Activated T-helper 17 cell treated with anti-CD3 and anti-CD28 coated beads, Interleukin-2, amount 50 U/mL, for 72 hours (primary cell): ENCODE measurements around the gene SPAG5. TPM values are rescaled to one million over a fixed set of nuclear protein-coding genes. Genes with fewer than 3 reads are reported as not detected.
A peak's percentile ranks its signal among the peaks of the same experiment; 100 is the strongest.

Experiments used
- ATAC-seq: fragments of 150-1000 bp; cut with Tn5 transposase; replicated peaks from 2 replicates; pipeline ENCODE4 v1.10.0; 2021; ENCODE audit warnings: mild to moderate bottlenecking, moderate library complexity
- H3K27ac Mint-ChIP-seq: one replicate; pipeline ENCODE4 v1.8.0; 2022; ENCODE audit warnings: mixed read lengths
- H3K27me3 Mint-ChIP-seq: one replicate; pipeline ENCODE4 v1.8.0; 2022; ENCODE audit warnings: mixed read lengths
- H3K36me3 Mint-ChIP-seq: one replicate; pipeline ENCODE4 v1.8.0; 2022; ENCODE audit warnings: low read depth, mild to moderate bottlenecking, mixed read lengths
- H3K4me1 Mint-ChIP-seq: one replicate; pipeline ENCODE4 v1.8.0; 2022; ENCODE audit warnings: mixed read lengths
- H3K4me3 Mint-ChIP-seq: one replicate; pipeline ENCODE4 v1.8.0; 2022; ENCODE audit warnings: mild to moderate bottlenecking, mixed read lengths
- H3K9me3 Mint-ChIP-seq: one replicate; pipeline ENCODE4 v1.8.0; 2022; ENCODE audit warnings: mixed read lengths
- total RNA-seq, 2 donors: library from RNA; stranded (reverse); gene quantifications; one replicate each; pipeline ENCODE4 v1.2.3, GENCODE V29; 2022

Gene SPAG5
- total RNA-seq, 2 donors from 2014 or later, result 140 to 195 TPM

DNA sequence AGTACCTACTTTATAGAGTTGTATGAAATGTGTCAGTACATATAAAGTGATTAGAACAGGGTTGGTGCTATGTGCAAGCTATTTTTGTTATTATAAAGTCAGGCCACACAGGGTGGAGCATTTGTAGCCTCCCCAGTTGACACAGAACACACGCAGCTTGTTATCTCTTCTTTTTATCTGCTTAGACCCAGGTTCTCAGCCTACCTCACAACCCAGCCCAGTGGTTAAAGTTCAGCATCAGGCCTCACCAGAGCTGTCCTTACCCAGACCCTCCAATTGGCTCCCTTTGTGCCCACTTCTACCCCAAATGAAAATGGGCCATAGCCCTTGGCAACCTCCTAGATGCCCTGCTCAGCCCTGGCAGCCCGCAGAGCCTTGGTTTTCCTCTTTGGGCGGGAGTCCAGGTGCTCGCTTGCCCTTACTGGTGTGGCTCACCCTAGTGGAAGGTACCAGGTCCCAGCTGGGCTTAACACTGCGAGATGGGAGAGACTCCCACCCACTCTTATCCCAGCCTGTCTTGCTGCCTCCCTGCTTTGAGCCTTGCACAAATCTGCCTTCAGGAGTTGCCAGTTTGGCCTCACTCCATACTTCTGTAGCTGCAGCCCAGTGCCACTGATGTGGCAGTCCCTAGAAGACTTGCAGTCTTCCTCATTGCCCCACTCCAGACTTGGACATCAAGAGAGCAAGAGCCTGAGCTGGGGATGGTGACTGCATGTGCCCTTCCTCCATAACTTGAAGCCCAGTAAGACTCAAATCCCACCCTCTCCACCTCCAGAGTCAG lies 26.4 kb downstream of the SPAG5 start:
- H3K27me3 Mint-ChIP-seq, result no peaks in the 10 kb centered on the region
- peaks cover 34% of the 10 kb centered on the region for H3K4me1 Mint-ChIP-seq
- peak overlapping the region; percentile 97 for H3K4me3 Mint-ChIP-seq
- ATAC-seq, result no peak
- peaks cover 76% of the 10 kb centered on the region for H3K36me3 Mint-ChIP-seq
- peak overlapping the region; percentile 96 for H3K27ac Mint-ChIP-seq
- no peaks in the 10 kb centered on the region for H3K9me3 Mint-ChIP-seq

DNA sequence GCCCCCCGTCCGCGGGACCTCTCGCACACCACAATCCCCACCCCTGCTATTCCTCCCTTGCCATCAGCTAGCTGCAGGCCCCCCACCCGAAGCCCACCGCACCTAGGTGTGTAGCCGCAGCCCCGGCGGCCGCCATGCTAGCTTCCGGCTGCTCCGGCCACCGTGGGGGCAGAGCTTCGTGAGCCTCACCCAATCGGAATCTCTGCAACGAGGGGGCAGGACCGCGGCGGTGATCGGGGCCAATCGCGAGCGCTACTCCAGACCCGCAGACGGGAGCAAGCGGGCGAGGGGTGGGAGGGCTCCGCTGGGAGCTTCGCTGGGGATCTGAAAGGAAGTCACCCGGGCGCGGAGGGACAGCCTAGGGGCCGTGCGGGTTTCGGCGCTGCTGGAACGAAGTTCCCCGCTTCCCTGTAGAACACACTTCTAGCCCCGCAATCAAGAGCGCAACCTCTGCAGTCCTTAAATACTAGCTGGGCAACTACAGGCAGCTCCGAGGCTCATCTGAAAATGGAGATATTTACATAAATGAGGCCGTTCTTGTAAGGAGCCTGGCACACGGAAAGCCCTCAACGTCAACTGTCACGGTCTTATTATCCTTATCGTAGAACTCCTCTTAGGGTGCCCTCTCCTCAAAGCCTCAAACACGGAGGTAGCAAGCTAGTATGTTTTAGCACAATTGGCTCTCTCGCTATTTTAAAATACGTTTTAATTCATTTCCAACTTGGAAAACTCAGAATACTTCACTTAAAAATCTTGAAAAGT lies 27.3 kb downstream of the SPAG5 start, which contains the start of gene PIGS:
PIGS (minus strand) TSS at position 164 of the 762 bp plus-strand sequence; CDS start at position 136, 28 bp downstream.
- peak; percentile 98 for ATAC-seq
- Mint-ChIP-seq H3K9me3 (no peaks in the 10 kb centered on the region), H3K4me1 (peaks cover 39% of the 10 kb centered on the region), H3K27me3 (no peaks in the 10 kb centered on the region), H3K27ac (peak within 1 kb of the TSS; percentile 96), H3K4me3 (peak within 1 kb of the TSS; percentile 97), H3K36me3 (peaks cover 76% of the 10 kb centered on the region)

DNA sequence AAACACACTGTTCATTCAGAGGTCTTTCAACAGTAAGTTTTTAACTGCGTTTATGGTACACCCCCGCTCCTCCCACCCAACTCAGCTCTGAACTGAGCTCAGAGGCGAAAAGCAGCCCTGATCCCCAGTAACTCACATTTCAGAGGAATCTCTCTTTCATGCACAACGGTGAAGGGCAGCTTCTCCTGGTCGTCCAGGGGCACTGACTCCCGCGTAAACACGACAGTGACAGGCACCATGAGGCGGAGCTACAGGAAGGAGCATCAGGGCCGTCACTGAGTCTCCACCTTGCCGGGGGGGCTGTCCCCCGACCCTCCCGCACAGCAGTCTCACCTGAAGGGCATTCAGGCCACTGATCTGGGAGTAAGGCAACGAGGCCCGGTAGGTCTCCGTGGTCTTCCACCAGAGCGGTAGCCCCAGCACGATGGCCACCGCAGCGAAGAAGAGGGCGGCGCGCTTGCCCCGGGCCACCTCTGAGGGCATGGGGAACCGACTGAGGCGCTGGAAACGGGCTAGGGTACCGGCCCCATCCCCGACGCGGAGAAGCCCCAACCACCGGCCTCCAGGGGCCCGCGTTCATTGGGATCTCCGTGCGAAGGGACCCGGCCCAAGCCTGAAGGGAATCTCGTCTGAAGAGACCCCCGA lies 28.0 kb downstream of the SPAG5 start:
- H3K27ac Mint-ChIP-seq, result peak overlapping the region; percentile 96
- peaks cover 39% of the 10 kb centered on the region for H3K4me1 Mint-ChIP-seq
- H3K27me3 Mint-ChIP-seq, result no peaks in the 10 kb centered on the region
- ATAC-seq, result peak; percentile 53
- no peaks in the 10 kb centered on the region for H3K9me3 Mint-ChIP-seq
- H3K4me3 Mint-ChIP-seq, result peak overlapping the region; percentile 97
- peaks cover 73% of the 10 kb centered on the region for H3K36me3 Mint-ChIP-seq

DNA sequence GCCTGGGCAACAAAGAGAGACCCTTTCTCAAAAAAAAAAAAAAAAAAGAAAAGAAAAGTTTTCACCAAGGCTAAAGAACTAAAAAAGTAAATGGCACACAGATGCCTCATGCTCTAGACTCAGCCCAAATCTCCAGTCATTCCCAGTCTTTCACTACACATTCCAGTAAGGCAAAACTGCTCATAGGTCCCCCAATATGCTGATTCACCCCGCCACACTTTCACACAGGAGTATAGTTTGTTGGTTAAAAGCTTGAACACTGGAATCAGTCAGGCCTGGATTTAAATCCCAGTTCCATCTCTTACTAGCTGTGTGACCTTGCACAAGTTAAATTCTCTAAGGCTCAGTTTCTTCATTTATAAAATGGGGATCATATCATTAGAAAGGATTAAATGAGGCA lies 29.4 kb downstream of the SPAG5 start:
- H3K27me3 Mint-ChIP-seq, result no peaks in the 10 kb centered on the region
- peak overlapping the region; percentile 96 for H3K27ac Mint-ChIP-seq
- H3K4me3 Mint-ChIP-seq, result peak overlapping the region; percentile 97
- no peaks in the 10 kb centered on the region for H3K9me3 Mint-ChIP-seq
- H3K36me3 Mint-ChIP-seq, result peaks cover 71% of the 10 kb centered on the region
- ATAC-seq, result no peak
- peaks cover 39% of the 10 kb centered on the region for H3K4me1 Mint-ChIP-seq

DNA sequence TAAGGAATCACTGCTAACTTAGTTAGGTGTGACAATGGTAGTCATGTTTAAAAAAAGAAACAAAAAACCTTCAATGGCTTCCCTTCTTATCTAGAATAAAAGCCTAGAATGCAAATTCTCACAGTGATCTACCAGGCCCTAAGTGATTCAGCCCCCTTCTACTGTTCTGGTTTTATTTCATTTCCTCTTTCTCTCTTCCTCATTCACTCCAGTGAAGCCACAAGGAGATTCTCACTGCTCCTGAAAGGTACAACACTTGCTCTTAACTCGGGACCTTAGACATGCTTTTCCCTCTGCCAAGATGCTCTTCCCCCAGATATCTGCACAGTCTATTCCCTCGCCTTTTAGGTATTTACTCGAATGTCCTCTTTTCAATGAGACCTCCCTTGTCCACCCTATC lies 31.2 kb downstream of the SPAG5 start:
- Mint-ChIP-seq H3K4me1 (peaks cover 32% of the 10 kb centered on the region), H3K27ac (peak overlapping the region; percentile 76), H3K27me3 (no peaks in the 10 kb centered on the region), H3K4me3 (peak overlapping the region; percentile 33), H3K9me3 (no peaks in the 10 kb centered on the region), H3K36me3 (peaks cover 71% of the 10 kb centered on the region)
- no peak for ATAC-seq

DNA sequence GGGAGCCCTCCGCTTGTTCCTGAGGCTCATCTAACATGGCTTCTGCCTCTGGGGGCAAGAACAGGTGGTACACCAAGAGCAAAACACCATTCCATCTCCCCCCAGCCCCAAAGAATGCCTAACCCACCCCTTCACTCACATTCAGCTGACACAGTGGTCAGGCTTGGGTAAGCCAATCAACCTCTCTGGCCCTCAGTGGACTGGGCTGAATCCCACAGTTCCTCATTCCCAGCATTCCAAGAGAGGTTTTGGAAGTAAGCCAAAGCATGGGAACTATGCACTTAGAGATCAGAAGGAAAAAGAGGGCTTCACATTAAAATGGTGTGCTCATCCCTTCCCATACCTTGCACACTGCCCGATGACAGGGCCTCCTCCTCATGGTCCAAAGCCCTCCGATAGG lies 35.4 kb downstream of the SPAG5 start:
- ATAC-seq, result no peak
- Mint-ChIP-seq H3K4me3 (no peak overlapping the region), H3K4me1 (peaks cover 15% of the 10 kb centered on the region), H3K36me3 (peaks cover 93% of the 10 kb centered on the region), H3K9me3 (no peaks in the 10 kb centered on the region), H3K27ac (no peak overlapping the region), H3K27me3 (no peaks in the 10 kb centered on the region)

DNA sequence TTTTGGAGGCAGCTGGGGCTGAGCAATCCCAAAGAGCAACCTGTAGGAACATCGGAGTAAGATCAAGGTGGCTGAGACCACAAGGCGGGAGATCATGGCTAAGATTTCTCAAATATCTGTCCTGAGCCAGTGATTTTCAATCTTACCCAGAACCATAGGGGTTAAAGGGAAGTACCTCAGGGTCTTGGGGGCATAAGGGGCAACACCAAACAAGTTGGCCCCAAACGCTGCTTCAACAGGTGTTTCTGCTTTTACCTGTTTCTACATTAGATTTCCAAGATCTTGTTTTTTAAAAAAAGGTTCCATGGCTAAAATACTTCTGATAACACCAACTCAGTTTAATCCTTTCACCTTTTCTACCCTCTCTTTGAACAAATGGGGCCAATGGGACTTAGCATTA lies 43.8 kb downstream of the SPAG5 start:
- Mint-ChIP-seq H3K27ac (no peak overlapping the region), H3K27me3 (no peaks in the 10 kb centered on the region), H3K4me1 (peaks cover 13% of the 10 kb centered on the region), H3K9me3 (no peaks in the 10 kb centered on the region), H3K36me3 (peaks cover 84% of the 10 kb centered on the region), H3K4me3 (no peak overlapping the region)
- no peak for ATAC-seq

DNA sequence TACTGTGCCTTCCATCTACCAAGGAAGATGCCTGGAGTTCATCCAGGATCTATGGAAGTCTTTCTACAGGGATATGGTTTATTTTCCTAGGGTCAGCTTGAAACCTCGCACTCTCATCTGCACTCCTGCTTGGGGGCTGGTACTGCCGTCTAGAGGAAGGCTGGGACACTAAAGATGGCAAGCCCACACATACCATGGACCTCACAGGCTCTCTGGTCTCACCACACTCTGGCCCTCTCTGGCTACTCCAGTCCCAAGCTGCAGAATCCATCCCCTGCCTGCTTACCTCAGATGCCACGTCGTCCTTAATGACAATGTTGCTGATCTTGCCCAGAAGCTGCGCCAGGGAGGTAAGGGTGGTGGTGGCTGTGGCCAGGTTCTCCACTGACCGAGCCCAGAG lies 44.3 kb downstream of the SPAG5 start:
- Mint-ChIP-seq H3K27ac (no peak overlapping the region), H3K4me1 (peaks cover 16% of the 10 kb centered on the region), H3K9me3 (no peaks in the 10 kb centered on the region), H3K27me3 (no peaks in the 10 kb centered on the region), H3K4me3 (no peak overlapping the region), H3K36me3 (peaks cover 80% of the 10 kb centered on the region)
- no peak for ATAC-seq

DNA sequence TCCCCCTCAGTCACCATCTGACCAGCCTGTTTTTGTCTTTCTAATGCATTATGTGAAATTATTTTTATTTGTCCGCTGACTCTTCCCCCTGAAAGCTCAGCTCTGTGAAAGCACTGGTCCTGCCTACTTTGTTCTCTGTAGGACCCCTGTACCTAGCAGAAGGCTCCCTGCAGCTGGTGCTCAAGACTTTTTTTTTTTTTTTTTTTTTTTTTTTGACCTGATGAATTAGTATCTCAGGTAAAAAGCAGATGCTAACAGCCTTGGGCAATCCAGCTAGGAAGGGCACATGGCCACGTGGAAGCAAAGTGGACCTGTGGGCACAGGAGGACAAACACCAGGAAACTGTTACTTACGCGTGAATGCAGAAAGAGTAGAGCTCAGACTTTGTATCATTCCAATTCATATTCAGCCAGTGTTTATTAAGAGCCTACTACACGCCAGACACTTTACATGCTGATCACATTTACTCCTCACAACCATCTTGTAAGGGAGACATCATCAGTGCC lies 45.8 kb downstream of the SPAG5 start:
- H3K36me3 Mint-ChIP-seq, result peaks cover 68% of the 10 kb centered on the region
- no peaks in the 10 kb centered on the region for H3K9me3 Mint-ChIP-seq
- peak overlapping the region; percentile 57 for H3K27ac Mint-ChIP-seq
- H3K4me3 Mint-ChIP-seq, result peak overlapping the region; percentile 96
- no peak for ATAC-seq
- peaks cover 28% of the 10 kb centered on the region for H3K4me1 Mint-ChIP-seq
- no peaks in the 10 kb centered on the region for H3K27me3 Mint-ChIP-seq

DNA sequence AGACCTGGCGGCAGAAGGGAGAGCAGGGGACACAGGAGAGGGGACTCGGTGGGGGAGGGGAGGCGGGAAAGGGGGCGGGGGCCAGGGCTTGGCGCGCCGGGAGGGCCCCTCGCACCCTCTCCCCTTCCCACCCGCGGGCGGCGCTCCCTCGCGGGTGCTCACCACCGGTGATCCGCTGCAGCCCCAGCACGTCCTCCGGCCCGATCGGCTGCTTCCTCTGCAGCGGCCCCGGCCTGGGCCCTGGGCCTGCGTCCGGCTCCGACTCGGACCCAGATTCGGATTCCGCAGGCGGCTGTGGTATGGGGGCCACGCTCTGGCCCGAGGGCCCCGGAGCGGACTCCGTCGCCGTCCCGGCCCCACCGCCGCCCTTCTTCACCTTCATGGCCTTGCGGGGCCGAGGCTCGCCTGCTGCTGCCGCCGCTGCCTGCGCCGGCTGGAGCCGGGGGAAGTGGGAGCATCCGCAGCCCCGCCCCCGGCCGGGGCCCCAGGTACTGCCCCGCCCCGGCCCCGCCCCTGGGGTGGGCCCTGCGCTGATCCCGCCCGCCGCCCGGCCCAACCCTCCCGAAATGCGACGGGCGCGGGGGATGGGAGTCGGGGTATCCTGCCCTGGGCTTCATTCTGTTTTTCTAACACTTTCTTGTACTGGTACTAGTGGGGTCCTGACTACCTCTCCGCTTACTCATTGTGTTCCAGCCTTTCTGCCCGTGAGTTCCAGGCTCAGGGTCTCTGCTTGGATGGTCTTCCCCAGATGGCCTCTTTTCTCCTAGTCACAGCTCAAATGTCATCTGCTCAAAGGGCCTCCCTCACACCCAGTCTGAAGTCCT lies 46.4 kb downstream of the SPAG5 start, which contains the start of gene UNC119:
UNC119 (minus strand) TSS at position 449 of the 824 bp plus-strand sequence; CDS start at position 382, 67 bp downstream.
- Mint-ChIP-seq H3K36me3 (peaks cover 64% of the 10 kb centered on the region), H3K27me3 (no peaks in the 10 kb centered on the region), H3K27ac (peak within 1 kb of the TSS; percentile 90), H3K9me3 (no peaks in the 10 kb centered on the region), H3K4me3 (peak within 1 kb of the TSS; percentile 96), H3K4me1 (peaks cover 31% of the 10 kb centered on the region)
- ATAC-seq, result peak; percentile 86

DNA sequence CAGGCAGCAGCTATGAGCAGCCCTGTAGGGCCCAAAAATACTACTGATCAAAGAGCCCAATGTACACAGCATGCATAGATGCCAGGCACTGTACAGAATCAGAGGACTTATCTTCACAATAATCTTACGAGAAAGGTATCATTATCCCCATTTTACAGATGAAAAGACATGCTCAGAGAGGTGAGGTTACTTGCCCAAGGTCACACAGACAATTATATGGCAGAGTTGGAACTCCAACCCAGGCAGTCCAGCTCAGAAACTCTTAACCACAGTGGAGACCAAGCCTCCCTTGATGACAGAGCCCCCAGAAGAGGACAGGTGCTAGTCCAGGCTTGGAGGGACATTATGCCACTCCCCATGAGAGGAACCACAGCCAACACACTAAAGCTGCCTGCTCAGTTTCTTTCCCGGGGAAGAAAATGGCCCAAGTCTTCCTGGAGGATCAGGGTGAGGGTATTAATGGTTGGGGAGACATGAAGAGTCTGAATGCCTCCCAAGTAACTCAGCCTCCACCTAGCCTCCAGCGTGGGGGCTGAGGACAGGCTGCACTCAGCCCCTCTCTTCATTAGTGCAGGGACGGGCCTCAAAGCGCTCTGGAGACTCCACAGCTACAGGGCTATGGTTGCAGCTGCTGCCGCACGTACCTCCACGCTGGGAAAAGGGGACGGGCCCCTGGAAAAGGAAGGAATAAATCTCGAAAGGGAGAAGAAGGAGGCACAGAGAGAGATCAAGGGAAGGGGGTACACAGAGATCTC lies 47.2 kb downstream of the SPAG5 start:
- H3K4me3 Mint-ChIP-seq, result peak overlapping the region; percentile 96
- H3K36me3 Mint-ChIP-seq, result peaks cover 56% of the 10 kb centered on the region
- peak overlapping the region; percentile 90 for H3K27ac Mint-ChIP-seq
- no peaks in the 10 kb centered on the region for H3K9me3 Mint-ChIP-seq
- no peaks in the 10 kb centered on the region for H3K27me3 Mint-ChIP-seq
- peaks cover 31% of the 10 kb centered on the region for H3K4me1 Mint-ChIP-seq
- ATAC-seq, result no peak

DNA sequence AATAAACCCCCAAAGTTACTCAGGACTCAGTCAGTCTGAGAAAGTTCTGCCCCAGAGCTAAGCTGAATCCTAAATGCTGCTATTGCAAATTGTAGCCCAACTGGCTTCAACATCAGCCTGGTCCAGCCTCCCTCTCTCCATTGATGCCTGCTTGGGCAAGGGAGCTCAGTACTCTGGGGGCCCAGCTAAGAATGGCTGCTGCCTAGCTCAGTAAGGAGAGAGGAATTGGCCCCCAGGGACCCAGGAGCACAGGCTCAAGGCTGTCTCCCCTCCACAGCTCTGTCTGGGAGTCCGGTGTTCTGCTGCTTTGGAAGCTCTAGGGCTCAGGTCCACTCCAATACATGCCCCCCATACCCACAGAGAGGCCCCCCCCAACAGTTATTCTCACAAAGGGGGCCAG lies 48.0 kb downstream of the SPAG5 start:
- ATAC-seq, result no peak
- peaks cover 49% of the 10 kb centered on the region for H3K36me3 Mint-ChIP-seq
- H3K27me3 Mint-ChIP-seq, result no peaks in the 10 kb centered on the region
- peak overlapping the region; percentile 90 for H3K27ac Mint-ChIP-seq
- peak overlapping the region; percentile 96 for H3K4me3 Mint-ChIP-seq
- no peaks in the 10 kb centered on the region for H3K9me3 Mint-ChIP-seq
- H3K4me1 Mint-ChIP-seq, result peaks cover 31% of the 10 kb centered on the region
